ENCODE results near the gene CFAP74.

Gene CFAP74

DNA sequence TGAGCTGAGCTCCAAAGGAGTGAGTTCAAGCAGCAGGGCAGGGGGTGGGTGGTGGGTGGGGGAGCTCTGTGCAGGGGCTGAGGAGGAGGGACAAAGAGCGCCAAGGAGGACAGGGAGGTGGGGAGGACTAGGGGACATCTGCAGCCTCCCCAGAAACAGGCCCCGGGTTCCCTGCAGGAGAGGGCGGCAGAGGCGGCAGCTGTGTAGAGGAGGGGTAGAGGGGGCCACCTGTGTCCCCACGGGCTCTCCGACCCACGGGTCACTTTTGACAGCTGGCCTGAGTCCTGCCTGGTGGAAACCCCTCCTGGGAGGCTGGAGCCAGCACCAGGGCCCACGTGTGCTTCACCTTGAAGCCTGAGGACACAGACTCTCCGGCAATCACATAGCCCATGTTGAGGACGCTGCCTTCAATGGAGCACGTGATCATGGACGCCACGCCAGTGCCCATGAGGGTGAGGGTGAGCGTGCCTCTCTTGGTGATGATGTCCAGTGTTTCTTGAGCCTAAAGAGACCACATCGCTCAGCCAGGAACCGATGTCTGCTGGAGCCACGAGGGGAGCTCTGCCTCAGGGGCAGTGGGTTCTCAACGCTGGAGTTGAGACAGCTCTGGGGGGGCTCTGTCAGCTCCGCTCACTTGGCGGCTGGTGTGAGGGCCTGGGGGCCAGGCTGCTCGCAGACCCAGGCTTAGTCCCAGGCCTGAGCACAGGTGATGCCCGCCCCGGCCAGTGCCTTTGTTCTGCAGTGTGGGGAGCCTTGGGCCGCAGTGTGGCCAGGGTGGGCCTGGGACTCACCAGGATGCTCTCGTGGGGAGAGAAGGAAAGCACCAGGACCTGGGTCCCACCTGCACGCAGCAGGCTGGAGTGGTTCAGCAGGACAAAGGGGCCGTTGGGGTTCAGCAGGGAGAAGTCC, 77.9 kb downstream of the CFAP74 start:
- no peak for DNase-seq

DNA sequence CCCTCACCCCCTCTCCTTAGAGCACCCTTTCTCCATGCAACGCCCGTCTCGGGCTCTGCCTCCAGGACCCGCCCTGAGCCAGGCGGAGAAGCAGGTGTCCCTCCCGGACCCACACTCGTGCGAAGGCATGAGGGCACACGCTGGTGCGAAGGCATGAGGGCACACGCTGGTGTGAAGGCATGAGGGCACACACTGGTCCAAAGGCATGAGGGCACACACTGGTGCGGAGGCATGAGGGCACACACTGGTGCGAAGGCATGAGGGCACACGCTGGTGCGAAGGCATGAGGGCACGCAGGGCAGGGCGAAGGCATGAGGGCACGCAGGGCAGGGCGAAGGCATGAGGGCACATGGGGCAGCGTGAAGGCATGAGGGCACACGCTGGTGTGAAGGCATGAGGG, 78.7 kb downstream of the CFAP74 start:
- DNase-seq, result no peak

DNA sequence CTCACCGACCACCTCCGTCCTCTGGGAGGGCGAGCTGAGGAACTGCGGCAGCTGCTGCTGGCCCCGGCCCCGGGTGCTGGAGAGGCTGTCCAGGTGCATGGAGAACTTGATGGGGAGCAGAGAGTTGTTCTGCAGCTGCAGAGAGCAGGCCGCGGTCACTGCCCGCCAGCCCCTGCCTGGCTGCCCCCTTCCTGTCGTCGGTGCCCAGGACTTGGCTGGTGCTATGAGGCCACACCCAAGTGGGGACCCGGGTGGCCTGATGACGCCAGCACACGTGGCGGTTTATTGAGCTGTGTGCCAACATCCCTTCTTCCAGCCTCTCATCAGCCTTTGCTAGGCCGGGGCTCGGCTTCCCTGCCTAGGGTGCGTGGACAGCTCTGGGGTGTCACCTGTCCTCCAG, 79.2 kb downstream of the CFAP74 start:
- DNase-seq, result no peak

GRCh38 chr1:1922956-1923833, 80.4 kb downstream of the CFAP74 start:
- DNase-seq, result no peak

DNA sequence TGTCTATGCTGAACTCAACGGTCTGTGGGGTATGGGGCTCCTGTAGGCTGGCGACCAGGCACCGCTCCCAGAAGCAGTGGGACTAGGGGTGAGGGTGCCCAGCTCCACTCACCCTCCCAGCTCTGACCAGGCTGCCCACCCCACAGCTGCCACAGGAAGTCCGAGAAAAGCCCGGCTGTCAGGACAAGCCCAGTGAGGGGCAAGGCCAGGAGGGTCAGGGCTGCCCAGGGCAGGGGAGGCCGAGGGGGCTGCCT, 81.0 kb downstream of the CFAP74 start:
- no peak for DNase-seq

DNA sequence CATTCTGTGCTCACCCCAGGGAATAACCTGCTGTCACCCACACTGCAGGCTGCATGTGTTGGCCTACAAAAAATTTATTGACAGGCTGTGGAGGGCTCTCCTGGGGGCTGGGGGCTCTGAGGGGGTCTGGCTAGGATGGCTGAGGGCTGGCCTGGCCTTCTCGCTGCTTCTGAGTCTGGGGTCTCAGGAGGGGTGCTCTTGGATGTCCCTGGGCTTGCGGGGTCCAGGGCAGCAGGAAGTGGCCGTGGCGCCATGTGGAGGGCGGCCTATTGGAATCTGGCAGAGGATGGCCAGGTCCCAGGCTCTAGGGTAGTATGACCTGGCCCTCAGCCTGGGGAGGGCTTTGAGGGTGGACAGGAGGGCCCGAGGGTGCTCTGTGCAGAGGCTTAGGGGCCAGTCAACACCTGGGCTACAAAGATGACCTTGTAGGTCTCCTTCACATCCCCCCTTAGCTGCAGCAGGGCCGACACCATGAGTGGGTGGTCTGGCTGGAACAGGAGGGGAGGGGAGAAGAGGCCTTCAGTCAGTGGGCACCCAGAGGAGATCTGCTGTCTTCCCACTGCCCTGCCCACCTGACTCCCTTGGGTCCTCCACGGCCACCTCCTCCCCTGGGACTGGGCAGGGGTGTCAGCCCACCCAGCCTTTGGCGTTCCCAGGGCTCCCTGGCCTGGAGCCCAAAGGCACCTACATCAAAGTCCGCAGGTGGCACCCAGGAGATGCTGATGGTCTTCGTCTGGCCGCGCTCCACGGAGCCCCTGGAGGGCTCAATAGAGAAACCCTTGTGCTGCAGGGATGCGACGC, 81.5 kb downstream of the CFAP74 start:
- no peak for DNase-seq

DNA sequence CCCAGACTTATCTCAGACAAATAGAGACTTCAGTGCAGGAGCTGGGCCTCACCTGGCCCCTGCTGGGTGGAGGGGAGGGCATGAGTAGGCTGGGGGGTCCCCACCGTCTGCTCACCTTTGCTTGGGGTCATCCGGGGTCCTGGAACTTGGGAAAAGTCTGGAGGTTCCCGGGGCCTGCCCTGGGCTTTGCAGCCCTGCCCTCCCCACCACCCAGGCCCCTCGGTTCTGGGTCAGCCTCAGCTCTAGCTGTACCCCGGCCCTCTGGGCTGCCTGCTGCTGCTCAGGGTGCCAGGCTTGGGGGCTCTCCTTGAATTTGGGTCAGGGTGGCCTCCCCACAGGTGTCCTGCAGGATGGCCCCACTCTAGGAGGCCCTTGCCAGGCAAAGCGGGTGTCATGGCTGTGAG, 82.1 kb downstream of the CFAP74 start:
- no peak for DNase-seq

- no peak for DNase-seq
Measured at GRCh38 chr1:1920608-1921458, 82.8 kb downstream of the CFAP74 start.

DNA sequence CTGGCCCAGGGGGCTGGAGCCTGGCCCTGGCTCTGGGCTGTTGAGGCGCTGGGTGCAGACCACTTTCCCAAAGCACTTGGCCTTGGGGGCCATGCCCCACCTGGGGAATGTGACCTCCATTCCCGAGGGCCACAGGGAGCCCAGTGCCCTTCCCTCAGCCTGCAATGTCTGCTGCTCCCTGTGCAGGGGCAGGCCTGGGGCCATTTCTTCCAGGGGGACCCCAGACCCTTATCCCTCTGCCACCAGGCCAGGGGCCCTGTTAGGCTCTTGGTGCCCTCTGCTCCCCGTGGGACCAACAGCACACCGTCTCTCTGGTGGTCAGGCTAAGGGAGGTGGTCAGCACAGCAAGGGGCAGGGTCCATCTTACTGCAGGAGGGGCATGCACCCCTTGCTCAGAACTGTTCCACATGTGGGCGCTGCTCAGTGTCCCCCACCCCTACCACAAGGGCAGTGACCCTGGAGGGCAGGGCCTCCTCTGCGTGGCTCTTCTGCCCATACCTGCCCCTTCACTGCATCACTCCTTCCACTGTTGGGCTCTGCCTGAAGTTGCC, 83.5 kb downstream of the CFAP74 start:
- no peak for DNase-seq

DNA sequence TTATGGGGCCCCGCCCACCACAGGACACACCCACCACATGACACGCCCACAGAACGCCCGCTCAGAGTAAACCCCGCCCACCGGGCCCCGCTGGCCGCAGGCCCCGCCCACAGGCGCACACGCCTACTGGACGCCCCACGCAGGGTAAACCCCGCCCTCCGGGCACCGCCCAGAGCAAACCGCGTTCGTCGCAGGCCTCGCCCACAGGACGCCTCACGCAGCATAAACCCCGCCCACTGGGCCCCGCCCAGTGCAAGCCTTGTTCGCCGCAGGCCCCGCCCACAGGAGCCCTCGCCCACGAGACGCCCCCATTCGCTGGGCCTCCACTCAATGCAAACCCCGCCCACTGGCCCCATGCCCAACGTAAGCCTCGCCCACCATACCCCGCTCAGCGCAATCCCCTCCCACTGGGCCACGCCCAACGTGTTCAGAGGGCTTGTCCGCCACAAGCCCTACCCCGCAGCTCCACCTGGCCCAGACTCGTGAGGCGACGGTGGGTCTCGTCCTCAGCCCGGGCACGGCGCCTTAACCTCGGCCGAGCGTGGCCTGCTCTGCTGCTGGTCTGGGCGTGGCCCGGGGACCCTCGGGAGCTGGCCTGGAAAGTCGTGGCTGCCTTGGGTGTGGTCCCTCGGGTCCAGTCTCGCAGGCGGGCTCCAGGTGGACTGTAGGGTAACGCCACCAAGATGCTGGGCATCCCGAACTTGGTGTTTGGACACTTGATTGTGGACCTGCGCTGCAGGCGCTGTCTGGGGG, 84.1 kb downstream of the CFAP74 start:
- DNase-seq, result peak; percentile 99

DNA sequence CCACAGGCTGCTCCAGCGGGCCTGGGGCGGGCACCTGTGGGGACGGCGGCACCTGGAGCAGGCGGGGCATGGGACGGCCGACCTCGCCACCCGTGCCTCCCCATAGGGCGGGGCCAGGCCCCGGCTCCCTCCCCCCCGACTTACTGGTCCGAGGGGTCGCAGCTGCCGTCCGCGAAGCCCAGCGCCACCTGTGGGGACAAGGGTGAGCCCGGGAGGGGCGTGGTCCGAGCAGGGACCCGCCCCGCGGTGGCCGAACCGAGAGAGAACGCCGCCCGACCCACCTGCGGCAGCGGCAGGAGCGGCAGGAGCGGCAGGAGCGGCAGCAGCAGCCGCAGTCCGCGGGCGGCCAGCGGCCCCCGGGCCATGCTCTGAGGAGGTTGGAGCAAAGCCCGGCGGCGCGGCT, 84.7 kb downstream of the CFAP74 start, which contains the start of gene TMEM52:
TSS of gene TMEM52 (minus strand) at position 379 of the 403 bp plus-strand sequence. CDS start at position 365, 14 bp downstream.
- DNase-seq, result no peak

DNA sequence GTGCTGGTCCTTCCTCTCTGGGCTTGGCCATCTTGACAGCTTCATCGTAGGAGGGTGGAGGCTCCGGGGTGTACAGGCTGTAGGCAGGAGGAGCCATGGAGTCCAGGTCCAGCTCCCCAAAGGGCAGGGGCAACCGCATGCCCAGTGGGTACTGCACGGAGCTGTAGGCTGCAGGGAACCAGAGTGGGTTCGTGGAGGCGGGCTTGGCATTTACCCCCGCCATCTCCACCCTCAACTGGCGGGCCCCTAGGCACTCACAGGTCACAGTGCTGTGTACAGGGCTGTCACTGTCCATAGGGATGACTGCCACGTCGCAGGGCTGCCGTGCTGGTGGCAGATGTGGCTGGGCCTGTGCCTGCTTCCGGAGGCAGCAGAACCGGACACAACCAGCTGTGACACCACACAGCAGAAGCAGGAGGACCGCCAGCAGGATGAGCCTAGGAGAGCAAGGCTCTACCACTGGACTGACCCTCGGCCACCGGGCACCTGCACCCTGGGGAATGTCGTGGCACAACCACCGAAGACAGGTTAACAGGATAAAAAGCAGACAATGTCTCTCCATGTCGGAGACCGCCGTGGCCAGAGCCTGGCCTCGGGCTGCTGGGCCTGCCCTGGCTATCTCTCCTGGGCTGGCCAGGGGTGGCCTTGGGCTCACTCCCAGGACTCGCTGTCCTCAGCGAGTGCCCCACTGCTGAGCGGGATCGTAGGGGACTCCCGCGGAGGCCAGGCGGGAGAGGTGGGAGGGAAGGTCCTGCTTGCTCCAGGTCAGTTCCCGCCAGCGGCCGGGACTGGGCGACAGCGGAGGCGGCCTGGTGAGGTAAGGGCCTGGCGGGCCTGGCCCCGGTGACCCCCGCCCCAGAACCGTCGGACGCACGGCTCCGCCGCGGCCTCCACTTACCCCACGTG, 85.3 kb downstream of the CFAP74 start:
- no peak for DNase-seq

DNA sequence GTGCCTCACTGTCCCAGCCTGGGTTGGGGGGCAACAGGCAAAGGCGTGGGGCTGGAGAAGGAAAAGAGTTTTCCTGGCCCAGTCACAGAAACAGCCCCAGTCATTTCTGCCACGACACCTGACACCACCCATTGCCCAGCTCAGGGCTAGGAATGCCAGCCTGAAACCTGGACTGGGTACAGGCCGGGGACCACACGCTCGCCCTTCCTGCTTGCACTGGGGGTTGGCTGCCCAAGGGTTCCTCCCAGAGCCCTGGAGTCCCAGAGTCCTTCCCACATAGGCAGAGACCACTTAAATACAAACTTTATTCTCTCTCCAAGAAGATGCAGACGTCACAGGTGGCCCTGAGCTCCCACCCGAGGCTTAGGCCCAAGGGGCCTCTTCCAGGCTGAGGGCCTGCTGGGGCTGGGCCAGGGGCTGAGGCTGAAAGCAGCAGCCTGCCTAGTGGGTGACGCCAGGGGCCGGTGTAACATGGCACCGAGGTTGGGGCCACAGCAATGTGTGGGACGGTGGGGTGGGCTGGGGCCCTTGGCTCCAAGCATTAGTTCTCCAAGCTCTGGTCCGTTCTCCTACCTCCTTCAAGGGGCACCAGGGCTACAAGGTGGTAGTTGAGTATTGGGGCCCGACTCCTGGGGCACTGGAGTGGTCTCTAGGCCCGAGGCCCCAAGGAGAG, 86.1 kb downstream of the CFAP74 start:
- no peak for DNase-seq

DNA sequence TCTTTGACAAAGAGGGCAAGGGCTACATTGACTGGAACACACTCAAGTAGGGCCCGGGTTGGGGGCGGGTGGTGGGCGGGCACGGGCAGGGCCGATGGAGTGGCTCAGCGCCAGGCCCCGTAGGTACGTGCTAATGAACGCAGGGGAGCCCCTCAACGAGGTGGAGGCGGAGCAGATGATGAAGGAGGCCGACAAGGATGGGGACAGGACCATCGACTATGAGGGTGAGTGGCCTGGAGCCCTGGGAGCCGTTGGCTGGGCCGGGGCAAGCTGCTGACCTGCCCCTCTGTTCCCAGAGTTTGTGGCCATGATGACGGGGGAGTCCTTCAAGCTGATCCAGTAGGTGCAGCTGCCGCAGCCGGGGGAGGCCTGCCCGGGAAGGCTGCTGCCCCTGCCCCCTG, 86.7 kb downstream of the CFAP74 start:
- no peak for DNase-seq

DNA sequence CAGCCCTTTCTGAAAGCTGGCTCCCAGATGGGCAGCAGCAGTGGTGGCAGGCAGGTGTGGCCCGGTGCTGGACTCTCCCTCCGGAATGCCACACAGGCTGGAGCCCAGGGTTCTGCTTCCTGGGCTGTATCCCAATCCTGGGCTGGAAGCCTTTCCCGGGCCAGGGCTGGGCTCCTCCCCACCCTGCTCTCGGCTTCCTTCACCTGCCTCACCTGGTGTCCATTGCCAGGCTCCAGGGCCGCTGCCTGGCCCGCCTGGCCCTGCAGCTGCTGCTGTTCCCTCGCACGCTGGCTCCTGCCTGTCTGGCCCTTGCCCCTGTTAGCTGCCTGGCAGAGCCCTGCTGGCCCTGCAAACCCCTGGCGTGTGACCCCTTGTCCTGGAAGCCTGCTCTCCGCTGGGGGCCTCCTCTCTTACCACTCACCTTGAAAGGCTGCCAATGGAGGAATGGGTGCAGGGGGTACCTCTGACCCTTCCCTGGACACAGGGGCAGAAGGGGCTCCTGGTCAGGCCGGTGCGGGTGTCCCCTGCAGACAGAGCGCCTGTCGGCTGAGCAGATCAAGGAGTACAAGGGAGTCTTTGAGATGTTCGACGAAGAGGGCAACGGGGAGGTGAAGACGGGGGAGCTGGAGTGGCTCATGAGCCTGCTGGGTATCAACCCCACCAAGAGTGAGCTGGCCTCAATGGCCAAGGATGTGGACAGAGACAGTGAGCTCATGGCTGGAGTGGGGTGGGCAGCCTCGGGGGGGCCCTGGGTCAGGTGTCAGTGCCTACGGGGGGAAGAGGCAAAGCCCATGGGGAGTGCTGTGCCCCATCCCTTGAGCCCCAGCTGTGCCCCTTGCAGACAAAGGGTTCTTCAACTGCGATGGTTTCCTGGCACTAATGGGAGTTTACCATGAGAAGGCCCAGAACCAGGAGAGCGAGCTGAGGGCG, 87.4 kb downstream of the CFAP74 start:
- DNase-seq, result no peak

DNA sequence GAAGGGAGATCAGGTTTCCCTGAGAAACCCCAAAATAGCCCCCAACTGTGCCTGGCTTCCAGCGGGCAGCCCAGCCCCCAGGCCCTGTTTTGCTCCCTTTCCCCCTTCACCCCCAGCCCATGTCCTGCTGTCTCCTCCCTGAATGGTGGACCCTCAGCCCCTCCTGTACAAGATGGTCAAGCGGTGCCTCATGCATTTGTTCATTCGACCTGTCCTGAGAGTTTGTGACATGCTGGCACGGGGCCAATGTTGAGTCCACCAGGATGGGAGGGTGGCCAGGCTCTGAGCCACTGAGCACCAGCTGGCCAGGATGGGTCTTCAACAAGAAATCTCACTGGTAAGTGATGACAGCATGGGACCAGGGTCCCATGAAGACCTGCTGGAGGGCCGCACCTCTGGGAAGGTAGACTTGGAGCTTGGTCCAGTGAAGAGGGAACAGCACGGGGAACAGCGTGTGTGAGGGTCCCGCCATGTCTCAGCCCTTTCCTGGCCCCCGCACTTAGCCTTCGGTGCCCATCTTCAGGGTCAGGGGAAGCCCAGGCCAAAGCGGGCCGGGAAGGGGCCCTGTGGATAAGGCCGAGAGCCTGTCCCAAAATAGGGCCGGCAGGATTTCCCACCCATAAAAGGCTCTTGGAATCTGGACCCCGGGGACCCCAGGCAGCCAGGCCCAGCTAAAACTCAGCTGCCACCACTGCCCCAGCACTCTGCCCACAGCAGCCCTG, 88.5 kb downstream of the CFAP74 start, which contains the start of gene CALML6:
TSS of gene CALML6 (plus strand) at position 290 of the 722 bp plus-strand sequence. CDS start at position 311, 21 bp downstream.
- no peak for DNase-seq

Measured in activated CD8-positive, alpha-beta memory T cell treated with anti-CD3 and anti-CD28 coated beads for 24 hours (primary cell).